PC-9 (cell line): Measurements from ENCODE around the gene ADGRL4.

Experiments used
- CTCF ChIP-seq: fragments of 200-600 bp; sonication (generic); conservative IDR thresholded peaks from 2 replicates; pipeline ENCODE4 v1.6.1; 2017; ENCODE audit warnings: mixed run types, antibody characterized with exemption, mild to moderate bottlenecking, moderate library complexity
- EZH2 ChIP-seq: fragments of 200-600 bp; sonication (generic); IDR thresholded peaks from 2 replicates; pipeline ENCODE4 v1.8.0; 2017; ENCODE audit warnings: antibody characterized with exemption, low read depth

GRCh38 chr1:79052829-79053449 lies 46.4 kb upstream of the ADGRL4 start:
- TF ChIP-seq EZH2 (no peak), CTCF (no peak)
